ENCODE results near the gene CLIP2.

DNA sequence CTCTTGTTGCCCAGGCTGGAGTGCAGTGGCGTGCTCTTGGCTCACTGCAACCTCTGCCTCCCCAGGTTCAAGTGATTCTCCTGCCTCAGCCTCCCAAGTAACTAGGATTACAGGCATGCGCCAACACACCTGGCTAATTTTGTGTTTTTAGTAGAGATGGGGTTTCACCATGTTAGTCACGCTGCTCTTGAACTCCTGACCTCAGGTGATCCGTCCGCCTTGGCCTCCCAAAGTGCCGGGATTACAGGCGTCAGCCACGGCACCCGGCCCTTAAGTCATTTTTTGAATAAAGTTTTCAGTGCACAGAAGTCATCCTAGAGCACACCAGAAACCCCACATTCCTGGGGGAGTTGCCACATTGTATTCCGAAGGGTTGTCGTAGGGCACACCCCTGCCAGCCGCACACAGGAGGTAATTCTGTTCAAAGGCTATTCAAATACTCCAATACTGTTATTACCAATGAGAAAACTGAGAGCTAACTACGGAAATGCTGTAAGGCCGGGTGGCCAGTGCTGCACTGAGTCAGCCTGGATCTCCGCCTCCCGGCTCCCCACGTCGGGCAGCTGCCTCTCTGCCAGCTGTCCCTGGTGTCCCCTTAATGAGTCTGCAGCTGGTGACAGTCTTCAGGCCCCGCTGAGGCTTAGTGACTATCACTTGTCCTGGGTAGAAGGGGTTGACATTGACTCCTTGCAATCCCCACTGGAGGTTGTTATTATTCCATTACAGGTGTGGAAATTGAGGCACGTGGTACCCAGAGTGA is 26.4 kb upstream of the CLIP2 start:
- TF ChIP-seq CTCF (conservative IDR thresholded peaks at IDR 0.05; ENCODE audit: low read depth, low read length) (no peak), EZH2 (IDR thresholded peaks at IDR 0.05; ENCODE audit: low read length, unreplicated experiment) (no peak)

Data from PC-3 (cell line).